ENCODE results near the gene CARD19. TPM values are rescaled to one million over a fixed set of nuclear protein-coding genes. Genes with fewer than 3 reads are reported as not detected.
A peak's percentile ranks its signal among the peaks of the same experiment; 100 is the strongest.

Gene CARD19
- total and polyA plus RNA-seq, 7 experiments from 2014 or later, result 43.0 to 90.0 (median 59.2) TPM

DNA sequence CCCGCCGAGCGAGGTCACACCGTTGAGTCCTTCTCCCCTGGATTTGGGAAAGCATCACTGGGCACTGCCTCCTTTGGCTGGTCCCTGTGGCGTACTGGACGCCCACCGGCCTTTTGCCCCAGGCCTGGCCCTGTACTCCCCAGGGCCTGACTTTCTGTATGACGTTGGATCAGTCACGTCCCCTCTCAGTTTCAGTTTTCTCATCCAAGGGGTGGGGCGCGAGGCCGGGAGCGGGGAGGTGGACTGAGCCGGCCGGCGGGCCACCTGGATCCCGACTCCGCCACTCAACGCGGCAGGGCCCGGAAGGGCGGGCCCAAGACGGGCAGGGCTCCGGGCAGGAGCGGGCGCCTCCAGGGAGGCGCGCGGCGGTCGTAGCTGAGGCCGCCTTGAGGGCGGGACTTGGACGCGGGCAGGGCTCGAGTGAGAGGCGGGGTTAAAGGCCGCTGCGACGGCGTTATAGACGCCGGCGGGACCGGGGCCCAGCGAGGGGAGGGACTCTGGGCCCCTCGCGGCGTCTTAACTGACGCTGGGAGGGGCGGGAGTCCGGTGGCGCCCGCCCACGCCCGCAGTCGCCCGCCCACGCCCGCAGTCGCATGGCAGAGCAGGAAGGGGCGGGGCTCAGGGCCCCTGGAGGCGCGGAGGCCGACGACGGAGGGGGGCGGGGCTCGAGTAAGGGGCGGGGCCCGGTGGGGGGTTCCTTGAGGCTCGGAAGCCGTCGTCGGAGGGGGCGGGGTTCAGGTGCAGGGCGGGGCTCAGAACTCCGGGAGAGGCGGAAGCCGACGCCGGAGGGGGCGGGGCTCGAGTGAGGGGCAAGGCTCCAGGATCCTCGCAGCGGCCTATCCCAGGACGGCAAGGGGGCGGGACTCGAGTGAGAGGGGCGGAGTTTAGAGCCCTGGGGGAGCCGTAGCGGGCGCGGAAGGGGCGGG, 549 bp upstream of the CARD19 start:
- Mint-ChIP-seq H3K4me3 (peak overlapping the region; percentile 83 to 95 (median 90)), H3K4me1 (peaks cover 49 to 81% (median 71%) of the 10 kb centered on the region in 7 donors), H3K36me3 (peaks cover 0 to 23% (median under 1%) of the 10 kb centered on the region in 5 donors), H3K9me3 (peaks cover 0 to 12% (median 0%) of the 10 kb centered on the region in 11 donors), H3K27me3 (no peaks in the 10 kb centered on the region), H3K27ac (peak overlapping the region; percentile 93 to 99 (median 96))
- DNase-seq (peak; percentile 99 to 100 (median 100)), ATAC-seq (peak; percentile 88)
- no peaks in the 10 kb centered on the region for H3K9me3 ChIP-seq (ENCODE audit: control insufficient read depth in 2 of 3, low read length in 3 of 3)
- CTCF ChIA-PET, result interaction anchor here (0.7 to 1.1 kb wide), 6 partner anchors 10 to 208 kb away, joined by 3 to 5 read pairs (median 4); no protein-coding TSS in a partner anchor
- no peaks in the 10 kb centered on the region for H3K27me3 ChIP-seq (ENCODE audit: control insufficient read depth in 2 of 2, insufficient read depth in 2 of 2, low read length in 2 of 2)
- no peaks in the 10 kb centered on the region for H3K36me3 ChIP-seq (ENCODE audit: control insufficient read depth in 2 of 3, insufficient read depth in 3 of 3, low read length in 3 of 3)
- POLR2A ChIA-PET, result interaction anchor here (0.5 to 6.4 kb wide), 23 partner anchors 9 to 133 kb away, joined by 3 to 60 read pairs (median 4); partner anchors contain the start of gene NINJ1
- H3K27ac ChIP-seq (ENCODE audit: low read depth, low read length), result peak overlapping the region; percentile 93
- intact Hi-C loops (cut with micrococcal nuclease), result loop anchor here (1.0 to 10.0 kb wide), 21 partner anchors 10 to 978 kb away; partner anchors contain the start of genes NINJ1 (in 2 of the 2), SUSD3 (in 2 of the 2), ZNF484 (in 2 of the 2) and CENPP (in 1 of the 2)
- peaks cover 41 to 58% of the 10 kb centered on the region in 2 donors for H3K4me1 ChIP-seq (ENCODE audit: control insufficient read depth in 2 of 2, insufficient read depth in 2 of 2, low read length in 2 of 2)
- H3K4me3 ChIP-seq (ENCODE audit: low read length), result peak overlapping the region; percentile 72

DNA sequence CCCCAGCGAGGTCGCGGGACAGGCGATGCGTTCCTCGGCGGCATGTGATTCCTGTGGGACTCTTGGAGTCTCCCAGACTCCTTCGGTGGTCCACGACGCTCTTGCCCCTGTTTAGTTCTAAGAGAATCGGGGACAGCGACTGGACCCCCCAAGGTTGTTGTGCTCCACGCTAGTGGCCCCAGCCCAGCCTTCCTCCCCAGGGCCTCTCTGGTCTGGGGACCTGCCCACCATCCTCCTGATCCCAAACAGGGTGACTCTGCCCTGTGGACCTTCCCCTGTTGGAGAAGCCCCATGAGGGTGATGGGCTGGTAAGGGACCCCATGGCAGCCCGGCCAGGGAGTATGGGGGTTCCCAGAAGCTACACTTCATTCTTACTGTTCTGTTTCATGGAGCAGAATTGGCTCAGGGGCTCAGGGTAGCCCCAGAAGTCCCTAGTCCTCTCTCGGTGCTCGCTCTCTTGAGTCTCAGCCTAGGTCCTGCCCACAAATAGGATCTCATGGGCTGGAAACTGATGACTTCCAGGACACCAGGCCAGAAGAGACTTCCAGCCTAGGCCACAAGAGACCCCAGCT, 880 bp downstream of the CARD19 start:
- peaks cover 41 to 58% of the 10 kb centered on the region in 2 donors for H3K4me1 ChIP-seq (ENCODE audit: control insufficient read depth in 2 of 2, insufficient read depth in 2 of 2, low read length in 2 of 2)
- peak overlapping the region; percentile 82 to 96 (median 90) for H3K27ac Mint-ChIP-seq
- DNase-seq (no peak), ATAC-seq (no peak)
- peaks cover 0 to 5% (median 0%) of the 10 kb centered on the region in 11 donors for H3K9me3 Mint-ChIP-seq
- H3K9me3 ChIP-seq (ENCODE audit: control insufficient read depth in 2 of 3, low read length in 3 of 3), result no peaks in the 10 kb centered on the region
- intact Hi-C loops (cut with micrococcal nuclease), result loop anchor here (1.0 to 10.0 kb wide), 18 partner anchors 8 to 980 kb away; partner anchors contain the start of genes ZNF484 (in 2 of the 2), CENPP (in 1 of the 2), FAM120A (in 1 of the 2) and FAM120AOS (in 1 of the 2)
- ChIA-PET POLR2A (interaction anchor here (0.5 to 6.4 kb wide), 14 partner anchors 10 to 133 kb away, joined by 3 to 60 read pairs (median 5); no protein-coding TSS in a partner anchor), CTCF (interaction anchor here (1.0 to 1.5 kb wide), 3 partner anchors 12 to 69 kb away, joined by 3 to 4 read pairs (median 4); no protein-coding TSS in a partner anchor)
- no peaks in the 10 kb centered on the region for H3K36me3 ChIP-seq (ENCODE audit: control insufficient read depth in 2 of 3, insufficient read depth in 3 of 3, low read length in 3 of 3)
- H3K36me3 Mint-ChIP-seq, result peaks cover 0 to 18% (median 4%) of the 10 kb centered on the region in 5 donors
- H3K4me3 Mint-ChIP-seq, result peak overlapping the region; percentile 83 to 95 (median 90)
- peak overlapping the region; percentile 71 for H3K4me3 ChIP-seq (ENCODE audit: low read length)
- peaks cover 47 to 75% (median 64%) of the 10 kb centered on the region in 7 donors for H3K4me1 Mint-ChIP-seq
- H3K27ac ChIP-seq (ENCODE audit: low read depth, low read length), result peak overlapping the region; percentile 93
- no peaks in the 10 kb centered on the region for H3K27me3 ChIP-seq (ENCODE audit: control insufficient read depth in 2 of 2, insufficient read depth in 2 of 2, low read length in 2 of 2)
- no peaks in the 10 kb centered on the region for H3K27me3 Mint-ChIP-seq

DNA sequence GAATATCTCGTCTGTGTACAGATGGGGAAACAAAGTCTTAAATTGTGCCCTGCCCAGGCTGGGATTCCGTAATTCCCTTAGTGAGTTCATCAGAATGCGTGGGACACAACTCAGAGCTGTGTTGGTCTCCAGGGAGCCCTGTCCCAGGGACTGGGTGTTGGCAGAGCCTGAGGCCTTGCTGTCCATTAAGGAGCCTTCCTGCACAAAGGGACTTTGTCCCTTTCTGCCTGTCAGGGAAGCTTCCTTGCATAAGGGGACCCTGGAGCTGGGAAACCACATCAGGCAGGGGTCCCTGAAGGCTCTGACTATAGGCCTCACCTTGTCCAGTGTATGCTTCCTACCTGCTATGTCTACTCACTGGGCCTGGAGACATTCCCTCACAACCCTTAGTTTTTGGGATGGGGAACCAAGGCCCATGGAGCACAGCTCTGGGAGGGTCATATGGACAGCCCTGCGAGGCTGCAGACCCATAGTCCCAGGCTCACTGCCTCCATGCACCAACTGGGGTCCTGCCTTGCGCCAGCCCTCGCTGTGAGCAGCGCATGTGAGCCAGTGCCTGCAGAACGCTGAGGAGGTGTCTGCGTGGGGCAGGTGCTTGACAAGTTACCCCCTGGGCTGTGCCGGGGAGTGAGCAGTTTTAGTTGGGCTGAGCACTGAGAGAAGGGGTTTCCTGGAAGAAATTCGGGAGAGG, 1.6 kb downstream of the CARD19 start:
- peaks cover 46 to 75% (median 63%) of the 10 kb centered on the region in 7 donors for H3K4me1 Mint-ChIP-seq
- intact Hi-C loops (cut with micrococcal nuclease), result loop anchor here (2.0 to 10.0 kb wide), 6 partner anchors 141 to 980 kb away; partner anchors contain the start of genes CENPP (in 1 of the 2), NOL8 (in 1 of the 2), SPTLC1 (in 1 of the 2) and ZNF484 (in 1 of the 2)
- peaks cover 46 to 58% of the 10 kb centered on the region in 2 donors for H3K4me1 ChIP-seq (ENCODE audit: control insufficient read depth in 2 of 2, insufficient read depth in 2 of 2, low read length in 2 of 2)
- ATAC-seq, result no peak
- peak overlapping the region; percentile 71 for H3K4me3 ChIP-seq (ENCODE audit: low read length)
- H3K27ac ChIP-seq (ENCODE audit: low read depth, low read length), result peak overlapping the region; percentile 93
- H3K27ac Mint-ChIP-seq, result peak overlapping the region; percentile 82 to 96 (median 90)
- ChIA-PET CTCF (interaction anchor here (0.7 to 1.5 kb wide), 5 partner anchors 10 to 113 kb away, joined by 3 to 4 read pairs (median 3); no protein-coding TSS in a partner anchor), POLR2A (interaction anchor here (0.5 to 6.4 kb wide), 14 partner anchors 9 to 134 kb away, joined by 3 to 60 read pairs (median 4); no protein-coding TSS in a partner anchor)
- H3K4me3 Mint-ChIP-seq, result peak overlapping the region; percentile 83 to 95 (median 90)
- no peaks in the 10 kb centered on the region for H3K36me3 ChIP-seq (ENCODE audit: control insufficient read depth in 2 of 3, insufficient read depth in 3 of 3, low read length in 3 of 3)
- no peaks in the 10 kb centered on the region for H3K27me3 ChIP-seq (ENCODE audit: control insufficient read depth in 2 of 2, insufficient read depth in 2 of 2, low read length in 2 of 2)
- H3K36me3 Mint-ChIP-seq, result peaks cover 0 to 18% (median 4%) of the 10 kb centered on the region in 5 donors
- no peaks in the 10 kb centered on the region for H3K9me3 ChIP-seq (ENCODE audit: control insufficient read depth in 2 of 3, low read length in 3 of 3)
- H3K9me3 Mint-ChIP-seq, result peaks cover 0 to 2% (median 0%) of the 10 kb centered on the region in 11 donors
- H3K27me3 Mint-ChIP-seq, result no peaks in the 10 kb centered on the region
- no peak for DNase-seq

DNA sequence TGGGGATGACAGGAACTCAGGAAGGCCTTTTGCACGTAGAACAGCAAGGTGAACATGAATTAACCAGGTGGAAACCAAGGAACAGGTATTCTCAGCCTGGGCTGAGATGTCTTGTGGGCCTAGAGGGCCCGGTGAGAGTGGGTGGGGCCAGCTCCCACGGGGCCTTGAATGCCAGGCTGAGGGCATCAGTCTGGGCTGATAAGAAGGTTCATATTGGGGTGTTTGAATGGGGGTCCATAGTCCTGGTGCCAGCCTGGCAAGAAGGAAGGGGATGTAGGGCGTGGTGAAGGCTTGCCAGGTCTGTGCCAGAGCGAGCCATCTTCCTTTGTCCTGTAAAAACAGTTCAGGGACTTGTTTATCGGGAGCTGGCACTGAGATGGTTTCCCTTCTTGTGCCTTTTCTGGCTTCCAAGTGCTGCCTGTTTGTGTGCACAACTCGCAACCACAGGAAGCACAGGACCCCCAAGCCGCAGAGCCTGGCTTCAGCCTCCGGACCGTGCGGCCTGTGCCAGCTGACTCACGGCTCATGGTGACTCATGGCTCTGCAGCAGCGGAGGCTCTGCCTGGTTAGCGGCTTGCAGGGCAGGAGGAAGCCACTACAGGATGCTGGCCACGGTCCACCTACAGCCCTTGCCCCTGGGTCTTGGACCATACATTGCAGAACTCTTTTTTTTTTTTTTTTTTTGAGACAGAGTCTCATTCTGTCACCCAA, 2.4 kb downstream of the CARD19 start:
- Mint-ChIP-seq H3K4me1 (peaks cover 45 to 75% (median 63%) of the 10 kb centered on the region in 7 donors), H3K27me3 (no peaks in the 10 kb centered on the region), H3K27ac (peak overlapping the region; percentile 82 to 96 (median 90)), H3K9me3 (peaks cover 0 to 5% (median 1%) of the 10 kb centered on the region in 11 donors), H3K36me3 (peaks cover 0 to 20% (median 5%) of the 10 kb centered on the region in 5 donors), H3K4me3 (peak overlapping the region; percentile 83 to 95 (median 90))
- H3K4me3 ChIP-seq (ENCODE audit: low read length), result peak overlapping the region; percentile 71
- H3K27ac ChIP-seq (ENCODE audit: low read depth, low read length), result peak overlapping the region; percentile 93
- H3K9me3 ChIP-seq (ENCODE audit: control insufficient read depth in 2 of 3, low read length in 3 of 3), result no peaks in the 10 kb centered on the region
- intact Hi-C loops (cut with micrococcal nuclease), result loop anchor here (5.0 to 10.0 kb wide), 5 partner anchors 221 to 981 kb away; partner anchors contain the start of genes CENPP (in 1 of the 2), NOL8 (in 1 of the 2), SPTLC1 (in 1 of the 2) and ZNF484 (in 1 of the 2)
- no peaks in the 10 kb centered on the region for H3K27me3 ChIP-seq (ENCODE audit: control insufficient read depth in 2 of 2, insufficient read depth in 2 of 2, low read length in 2 of 2)
- peaks cover 46 to 55% of the 10 kb centered on the region in 2 donors for H3K4me1 ChIP-seq (ENCODE audit: control insufficient read depth in 2 of 2, insufficient read depth in 2 of 2, low read length in 2 of 2)
- ATAC-seq, result no peak
- no peaks in the 10 kb centered on the region for H3K36me3 ChIP-seq (ENCODE audit: control insufficient read depth in 2 of 3, insufficient read depth in 3 of 3, low read length in 3 of 3)
- peak in 1 of 9 donors; percentile 66 for DNase-seq
- POLR2A ChIA-PET, result interaction anchor here (0.8 to 6.4 kb wide), 14 partner anchors 9 to 134 kb away, joined by 3 to 60 read pairs (median 6); no protein-coding TSS in a partner anchor
- CTCF ChIA-PET, result interaction anchor here (0.7 to 1.3 kb wide), 6 partner anchors 9 to 468 kb away, joined by 3 read pairs; partner anchors contain the start of gene WNK2

Data from naive thymus-derived CD4-positive, alpha-beta T cell (primary cell).